A172 (cell line): ENCODE data around the gene APP. TPM values are rescaled to one million over a fixed set of nuclear protein-coding genes. Genes with fewer than 3 reads are reported as not detected.
"Not testable (repeated sequence)": the region's sequence is repeated elsewhere in the genome, so short reads cannot be mapped to it uniquely, and the experiment has no call there.

ENCODE experiments used
- DNase-seq: peaks from one replicate; pipeline ENCODE4 v3.0.0-alpha.2; 2015; ENCODE audit warnings: low spot score
- total RNA-seq: library from RNA; depleted of rRNA; stranded (reverse); fragments of >200 nt; shearing (Covaris generic); gene quantifications from 2 replicates; pipeline ENCODE4 v1.2.3, GENCODE V29; 2014

APP gene
- total RNA-seq, 1 experiment from 2014 or later = 337 TPM

GRCh38 chr21:26099610-26100219, 70.9 kb downstream of the APP start:
- DNase-seq = no peak

- no peak for DNase-seq
Observed at GRCh38 chr21:26098772-26099397, 71.7 kb downstream of the APP start.

DNA sequence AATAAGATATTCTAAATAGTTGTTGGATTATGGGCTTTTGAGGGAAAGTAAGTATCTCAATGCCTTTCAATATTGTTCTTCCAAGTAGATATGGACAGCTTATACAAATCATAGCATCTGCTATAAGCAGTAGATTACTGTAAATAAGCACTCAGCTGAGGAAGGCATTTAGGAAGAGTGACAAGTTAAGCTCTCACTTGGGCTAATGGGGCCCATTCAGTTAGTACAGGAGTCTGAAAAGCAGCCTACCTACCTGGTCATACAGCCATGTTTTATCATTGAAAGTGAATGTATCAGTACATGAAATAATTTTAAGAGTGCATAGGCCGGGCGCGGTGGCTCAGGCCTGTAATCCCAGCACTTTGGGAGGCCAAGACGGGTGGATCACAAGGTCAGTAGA, 73.1 kb downstream of the APP start:
- DNase-seq = no peak

DNA sequence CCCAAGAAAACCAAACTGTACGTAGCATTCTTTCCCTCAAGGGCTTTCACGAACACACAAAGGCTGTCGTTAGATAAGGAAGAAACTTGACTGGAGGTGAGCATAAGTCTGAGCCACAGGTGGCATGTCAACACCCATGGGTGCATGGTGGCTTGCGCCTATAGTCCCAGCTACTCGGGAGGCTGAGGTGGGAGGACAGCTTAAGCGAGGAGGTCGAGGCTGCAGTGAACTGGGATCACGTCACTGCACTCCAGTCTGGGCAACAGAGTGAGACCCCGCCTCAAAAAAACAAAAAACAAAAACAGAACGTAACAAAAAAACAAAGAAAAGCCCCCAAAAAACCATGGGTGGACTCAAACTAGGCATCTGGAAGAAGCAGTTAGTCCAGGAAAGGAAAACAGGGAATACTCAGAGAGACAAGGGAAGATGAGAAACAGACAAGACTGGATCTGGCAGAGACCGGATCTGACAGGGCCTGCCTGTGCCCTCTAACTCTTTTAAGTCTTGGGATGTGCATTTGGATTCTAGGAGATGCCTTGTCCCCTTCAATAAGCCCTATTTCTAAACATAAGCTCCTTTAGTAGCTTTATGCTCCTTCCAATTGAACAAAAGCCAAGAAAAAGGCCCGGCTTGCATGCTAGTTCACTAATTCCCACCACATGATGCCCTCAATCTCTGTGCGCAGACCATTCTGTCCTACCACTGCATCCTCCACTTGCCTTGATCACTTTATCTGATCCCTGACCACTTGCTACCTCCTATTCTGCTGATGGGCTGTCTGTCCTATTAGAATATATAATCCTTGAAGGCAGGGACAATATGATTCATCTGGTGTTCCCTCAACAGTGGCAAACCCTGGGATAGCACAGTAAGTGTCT, 73.8 kb downstream of the APP start:
- no peak for DNase-seq

- DNase-seq = no peak
Observed at GRCh38 chr21:26095131-26095530, 75.4 kb downstream of the APP start.

- DNase-seq = peak; percentile 57
Observed at GRCh38 chr21:26093122-26093521, 77.4 kb downstream of the APP start.

- DNase-seq = no peak
Observed at GRCh38 chr21:26091480-26092018, 79.0 kb downstream of the APP start.

DNA sequence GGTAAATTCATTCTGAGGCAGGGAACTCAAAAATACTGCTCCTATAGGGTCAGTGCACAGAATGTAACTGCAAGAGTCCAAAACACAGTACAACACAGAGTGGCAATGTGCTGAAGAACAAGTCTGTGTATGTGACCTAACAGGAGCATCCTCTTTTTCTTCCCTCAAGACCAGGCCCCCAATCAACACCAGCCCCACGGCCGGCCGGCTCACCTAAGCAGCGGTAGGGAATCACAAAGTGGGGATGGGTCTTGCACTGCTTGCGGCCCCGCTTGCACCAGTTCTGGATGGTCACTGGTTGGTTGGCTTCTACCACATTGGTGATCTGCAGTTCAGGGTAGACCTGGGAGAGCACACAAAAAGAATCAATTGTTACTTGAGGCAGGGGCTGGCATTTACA, 80.8 kb downstream of the APP start:
- DNase-seq = no peak

DNA sequence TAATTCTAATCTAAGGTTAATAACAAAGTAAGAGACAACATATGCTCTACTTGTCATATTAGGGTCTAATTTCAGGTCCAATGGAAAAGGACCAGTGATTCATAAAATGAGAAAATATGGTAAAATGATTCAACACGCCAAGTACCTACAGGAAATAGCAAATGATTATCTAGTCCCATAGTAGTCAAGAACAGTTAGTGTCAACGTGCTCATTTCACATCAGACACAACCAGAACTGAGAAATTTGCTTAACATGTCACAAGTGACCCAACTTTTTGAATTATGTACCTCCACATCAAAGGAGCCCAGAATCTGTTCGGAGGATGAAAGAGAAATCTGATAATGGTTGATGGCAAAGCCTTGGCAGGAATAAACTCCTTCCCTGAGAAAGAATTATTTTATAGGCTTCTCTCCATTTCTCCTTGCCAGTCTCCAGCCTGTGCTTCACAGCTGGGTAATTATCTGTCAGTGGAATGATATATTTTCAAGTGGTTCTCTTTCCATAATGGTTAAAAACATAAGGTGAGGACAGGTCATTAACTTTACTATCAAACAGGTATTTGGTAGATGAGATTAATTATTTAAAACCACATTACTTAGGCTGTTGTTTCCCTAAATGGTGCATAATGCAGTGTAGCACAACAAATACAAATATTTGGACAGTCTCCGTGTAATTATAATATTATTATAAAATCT, 83.2 kb downstream of the APP start:
- no peak for DNase-seq

DNA sequence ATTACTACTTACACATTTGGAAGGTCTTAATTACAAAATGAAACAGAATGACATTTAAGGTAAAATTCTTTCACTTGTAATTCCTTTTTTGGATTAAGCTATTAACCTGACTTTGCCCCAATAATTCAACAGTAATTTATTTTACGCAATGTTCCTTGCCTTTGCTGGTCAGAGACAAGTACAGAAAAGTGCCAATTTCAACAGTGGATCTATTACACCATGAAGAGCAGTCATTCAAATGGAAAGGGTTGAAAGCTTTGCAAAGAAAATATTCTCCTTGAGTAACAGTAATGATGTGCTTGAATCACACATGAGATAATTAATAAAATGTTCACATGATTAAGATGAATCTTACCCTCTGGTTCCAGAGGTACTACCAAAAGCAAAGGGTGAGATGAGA, 84.7 kb downstream of the APP start:
- DNase-seq = no peak

GRCh38 chr21:26085127-26085526, 85.4 kb downstream of the APP start:
- no peak for DNase-seq

DNA sequence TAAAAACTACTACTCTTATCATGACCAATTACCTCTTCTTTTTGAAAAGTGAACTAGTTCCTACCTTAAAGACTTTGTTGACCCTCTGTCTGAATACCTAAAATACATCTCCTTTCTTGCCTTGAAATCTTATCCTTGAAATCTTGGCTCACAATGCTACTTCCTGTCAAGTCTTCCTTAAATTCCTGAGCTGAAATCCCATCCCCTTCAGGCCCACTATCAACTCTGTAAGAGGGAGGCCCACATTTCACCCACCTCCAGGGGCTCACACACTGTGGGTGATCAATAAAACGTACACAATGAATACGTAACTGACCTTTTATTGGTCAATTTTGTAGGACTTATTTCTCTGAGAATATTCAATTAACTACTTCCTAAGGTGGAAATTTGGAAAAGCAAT, 88.0 kb downstream of the APP start:
- no peak for DNase-seq

GRCh38 chr21:26081175-26081760, 89.3 kb downstream of the APP start:
- not testable (repeated sequence) for DNase-seq

GRCh38 chr21:26080211-26080610, 90.4 kb downstream of the APP start:
- no peak for DNase-seq

DNA sequence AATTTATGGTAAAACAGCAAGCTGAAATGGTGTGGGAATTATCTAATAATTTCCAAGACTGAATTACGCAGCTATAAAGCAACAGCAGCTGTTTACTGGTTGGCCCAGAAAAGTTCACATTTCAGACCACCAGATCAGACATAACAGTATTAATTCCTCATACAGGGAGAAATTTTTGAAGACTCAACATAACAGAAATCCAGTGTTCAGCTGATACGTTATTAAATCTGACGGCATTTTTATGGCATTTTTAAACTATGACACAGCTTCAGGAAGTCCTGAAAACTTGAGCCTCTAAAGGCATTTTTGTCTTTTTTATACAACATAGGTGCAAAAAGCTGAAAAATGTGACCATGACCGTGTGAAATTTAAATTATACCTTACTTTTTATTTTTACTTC, 91.2 kb downstream of the APP start:
- peak; percentile 31 for DNase-seq

GRCh38 chr21:26077521-26077920, 93.0 kb downstream of the APP start:
- DNase-seq = no peak

- DNase-seq = no peak
Observed at GRCh38 chr21:26072666-26073615, 97.6 kb downstream of the APP start.

- DNase-seq = no peak
Observed at GRCh38 chr21:26070822-26071425, 99.6 kb downstream of the APP start.

GRCh38 chr21:26070121-26070520, 100.4 kb downstream of the APP start:
- no peak for DNase-seq

DNA sequence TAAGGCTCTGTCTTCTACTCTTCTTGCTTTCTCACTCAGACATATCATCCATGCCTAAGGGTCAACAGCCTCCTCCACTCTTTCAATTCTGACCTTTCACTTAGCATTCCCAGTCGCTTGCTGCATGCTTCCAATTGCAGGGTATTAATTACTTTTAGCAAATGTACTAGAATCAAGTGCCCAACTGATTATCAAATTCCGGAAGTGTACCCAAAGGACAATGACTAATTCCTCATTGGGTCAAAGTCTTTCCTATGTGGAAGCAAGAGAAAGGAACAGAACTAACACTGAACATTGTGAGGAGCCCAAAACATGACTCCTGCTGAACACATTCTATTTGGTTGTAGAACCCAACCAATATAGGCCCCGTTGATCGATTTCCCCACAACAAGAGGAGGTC, 101.8 kb downstream of the APP start:
- DNase-seq = no peak
